Progenitor cell of endocrine pancreas (in vitro differentiated cells): ENCODE results near the gene TMEM171. TPM values are rescaled to one million over a fixed set of nuclear protein-coding genes. Genes with fewer than 3 reads are reported as not detected.

ENCODE experiments used
- DNase-seq: peaks from one replicate; pipeline ENCODE4 v3.0.0; 2021; ENCODE audit warnings: low spot score; ENCODE audit not compliant: unreplicated experiment
- H3K27ac Mint-ChIP-seq: 2 replicates; pipeline ENCODE4 v1.8.0; 2021; ENCODE audit warnings: mild to moderate bottlenecking, moderate library complexity, mixed read lengths
- H3K27me3 Mint-ChIP-seq: 2 replicates; pipeline ENCODE4 v1.8.0; 2021; ENCODE audit warnings: mixed read lengths
- H3K36me3 Mint-ChIP-seq: 2 replicates; pipeline ENCODE4 v1.8.0; 2022; ENCODE audit warnings: mixed read lengths; ENCODE audit not compliant: insufficient read depth
- H3K4me1 Mint-ChIP-seq: 2 replicates; pipeline ENCODE4 v1.8.0; 2021; ENCODE audit warnings: low read depth, mixed read lengths
- H3K4me3 Mint-ChIP-seq: 2 replicates; pipeline ENCODE4 v1.8.0; 2021; ENCODE audit warnings: low read depth, mild to moderate bottlenecking, moderate library complexity, mixed read lengths
- H3K9me3 Mint-ChIP-seq: 2 replicates; pipeline ENCODE4 v1.8.0; 2021; ENCODE audit warnings: low read depth, mixed read lengths
- total RNA-seq: library from RNA; stranded (reverse); gene quantifications from 2 replicates; pipeline ENCODE4 v1.2.1, GENCODE V29; 2021
- TF ChIP-seq, protein P1 (sequence below): fragments of 200-600 bp; sonication (generic); IDR thresholded peaks from one replicate; pipeline ENCODE4 v1.5.0; 2021; ENCODE audit warnings: antibody characterized with exemption, mild to moderate bottlenecking; ENCODE audit not compliant: unreplicated experiment

The TMEM171 gene
- total RNA-seq, 1 donor from 2014 or later, result 7.1 TPM

DNA sequence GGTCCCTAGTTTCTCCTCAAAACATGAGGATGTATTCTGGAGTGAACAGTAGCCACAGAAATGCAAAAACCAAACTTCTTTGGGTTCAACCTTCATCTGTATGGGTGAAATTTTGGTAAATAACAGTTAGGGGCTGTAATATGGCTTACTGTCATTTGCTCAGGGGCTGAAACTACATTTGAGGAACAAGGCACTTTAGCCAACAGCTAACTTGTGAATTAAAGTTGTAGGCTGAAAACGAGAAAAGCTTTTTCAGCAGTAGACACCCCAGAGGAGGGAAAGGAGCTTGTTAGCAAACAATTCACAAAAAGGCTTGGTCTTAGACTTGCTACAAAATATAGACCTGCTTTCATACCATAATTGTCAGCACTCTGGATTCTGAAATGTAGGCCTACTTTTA is 6.6 kb downstream of the TMEM171 start:
- TF ChIP-seq, protein P1, sequence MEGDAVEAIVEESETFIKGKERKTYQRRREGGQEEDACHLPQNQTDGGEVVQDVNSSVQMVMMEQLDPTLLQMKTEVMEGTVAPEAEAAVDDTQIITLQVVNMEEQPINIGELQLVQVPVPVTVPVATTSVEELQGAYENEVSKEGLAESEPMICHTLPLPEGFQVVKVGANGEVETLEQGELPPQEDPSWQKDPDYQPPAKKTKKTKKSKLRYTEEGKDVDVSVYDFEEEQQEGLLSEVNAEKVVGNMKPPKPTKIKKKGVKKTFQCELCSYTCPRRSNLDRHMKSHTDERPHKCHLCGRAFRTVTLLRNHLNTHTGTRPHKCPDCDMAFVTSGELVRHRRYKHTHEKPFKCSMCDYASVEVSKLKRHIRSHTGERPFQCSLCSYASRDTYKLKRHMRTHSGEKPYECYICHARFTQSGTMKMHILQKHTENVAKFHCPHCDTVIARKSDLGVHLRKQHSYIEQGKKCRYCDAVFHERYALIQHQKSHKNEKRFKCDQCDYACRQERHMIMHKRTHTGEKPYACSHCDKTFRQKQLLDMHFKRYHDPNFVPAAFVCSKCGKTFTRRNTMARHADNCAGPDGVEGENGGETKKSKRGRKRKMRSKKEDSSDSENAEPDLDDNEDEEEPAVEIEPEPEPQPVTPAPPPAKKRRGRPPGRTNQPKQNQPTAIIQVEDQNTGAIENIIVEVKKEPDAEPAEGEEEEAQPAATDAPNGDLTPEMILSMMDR, result no peak
- Mint-ChIP-seq H3K27me3 (peaks cover 35% of the 10 kb centered on the region), H3K4me3 (no peak overlapping the region), H3K36me3 (no peaks in the 10 kb centered on the region), H3K27ac (no peak overlapping the region), H3K9me3 (no peaks in the 10 kb centered on the region), H3K4me1 (peaks cover 11% of the 10 kb centered on the region)
- DNase-seq, result no peak

DNA sequence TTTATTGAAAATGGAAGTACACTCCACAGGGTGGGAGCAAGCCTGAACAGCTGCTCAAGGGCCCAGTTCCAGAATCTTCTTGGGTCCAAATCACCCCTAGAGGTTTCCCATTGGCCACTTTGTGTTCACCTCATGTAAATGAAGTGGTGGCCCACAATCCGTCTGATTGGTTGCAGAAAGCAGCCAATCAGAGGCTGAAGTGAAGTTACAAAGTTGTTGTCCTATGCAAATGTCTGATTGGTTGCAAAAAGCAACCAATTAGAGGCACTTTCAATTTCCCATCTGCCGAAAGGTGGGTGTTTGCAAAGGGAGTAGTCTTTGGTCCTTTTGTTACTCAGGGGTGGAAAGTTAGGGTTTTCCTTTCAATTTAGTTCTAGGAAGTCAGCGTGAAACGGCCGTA is 8.8 kb downstream of the TMEM171 start:
- Mint-ChIP-seq H3K4me3 (no peak overlapping the region), H3K27ac (peak overlapping the region; percentile 51), H3K36me3 (no peaks in the 10 kb centered on the region), H3K4me1 (peaks cover 21% of the 10 kb centered on the region), H3K27me3 (peaks cover 19% of the 10 kb centered on the region), H3K9me3 (no peaks in the 10 kb centered on the region)
- TF ChIP-seq, protein P1, result no peak
- DNase-seq, result no peak

DNA sequence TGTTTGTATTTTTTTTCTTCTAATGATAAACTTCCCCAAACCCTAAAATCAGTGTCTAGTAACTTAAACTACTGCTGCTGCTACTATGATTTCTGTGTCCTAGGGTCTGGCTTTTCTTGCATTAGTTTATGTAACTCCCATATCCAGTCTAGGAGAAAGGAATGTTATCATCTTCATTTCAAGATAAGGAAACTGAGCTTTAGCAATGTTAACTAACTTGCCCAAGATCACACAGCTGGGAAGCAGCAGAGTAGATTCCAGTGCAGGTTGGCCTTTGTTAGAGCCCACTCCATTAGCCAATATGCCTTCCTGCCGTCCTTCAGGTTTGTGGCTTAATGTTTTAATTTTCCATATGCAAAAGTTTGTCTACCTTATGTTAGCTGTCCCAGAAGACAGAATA is 10.4 kb downstream of the TMEM171 start:
- Mint-ChIP-seq H3K27ac (no peak overlapping the region), H3K27me3 (peaks cover 12% of the 10 kb centered on the region), H3K4me3 (no peak overlapping the region), H3K4me1 (peaks cover 22% of the 10 kb centered on the region), H3K9me3 (no peaks in the 10 kb centered on the region), H3K36me3 (no peaks in the 10 kb centered on the region)
- DNase-seq, result no peak
- TF ChIP-seq, protein P1, result no peak

DNA sequence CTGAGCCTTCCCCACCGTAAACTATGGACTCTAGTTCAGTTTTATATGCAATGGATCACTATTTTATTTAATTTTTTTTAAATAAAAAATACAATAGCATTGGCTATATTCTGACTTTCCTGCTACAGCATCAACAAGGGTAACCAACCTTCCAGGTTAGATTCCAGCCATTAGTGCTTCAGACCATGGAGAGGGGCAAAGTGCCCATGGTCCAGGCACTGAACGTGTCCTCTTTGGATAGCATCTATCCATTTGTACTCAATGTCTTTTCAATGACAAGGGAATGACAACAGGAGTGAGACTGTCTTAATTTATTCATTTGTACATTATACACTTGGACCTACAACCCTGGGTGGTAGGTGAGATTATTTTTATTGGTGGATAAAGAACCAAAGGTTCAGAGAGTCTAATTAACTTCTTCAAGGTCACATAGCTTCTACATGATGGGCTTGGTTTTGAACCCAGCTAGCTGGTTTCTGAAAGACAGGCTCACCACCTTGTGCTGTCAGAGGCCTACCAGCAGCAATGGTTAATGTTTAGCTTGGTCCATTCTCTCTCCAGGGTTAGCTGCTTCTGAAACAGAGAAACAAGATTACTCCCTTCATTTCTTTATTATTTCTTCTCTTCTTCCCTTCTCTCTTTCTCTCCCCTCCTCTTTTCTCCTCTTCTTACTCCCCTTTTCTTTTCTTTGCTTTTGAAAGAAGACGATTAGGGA is 11.5 kb downstream of the TMEM171 start:
- Mint-ChIP-seq H3K4me1 (peaks cover 22% of the 10 kb centered on the region), H3K27ac (peak overlapping the region; percentile 75), H3K9me3 (no peaks in the 10 kb centered on the region), H3K36me3 (no peaks in the 10 kb centered on the region), H3K4me3 (no peak overlapping the region), H3K27me3 (peaks cover 3% of the 10 kb centered on the region)
- TF ChIP-seq, protein P1, result no peak
- DNase-seq, result no peak

DNA sequence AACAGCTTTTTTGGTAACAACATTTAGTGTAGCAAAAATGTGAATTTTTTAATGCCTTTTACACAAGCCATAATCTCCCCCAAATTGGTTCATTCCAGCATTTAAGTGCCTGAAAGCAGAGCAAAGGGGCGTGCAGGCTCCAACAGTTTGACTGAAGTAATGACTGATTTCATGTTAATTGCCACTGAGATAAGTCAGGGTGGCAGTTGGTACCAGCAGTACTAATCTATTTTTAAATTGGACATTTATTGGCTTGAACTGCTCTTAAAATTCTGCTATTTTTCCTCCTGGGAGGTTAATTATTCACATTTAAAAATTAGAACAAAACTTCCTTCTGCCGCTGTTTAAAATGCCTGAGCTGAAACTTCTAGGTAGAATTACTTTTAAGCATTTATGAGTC is 12.4 kb downstream of the TMEM171 start:
- no peak overlapping the region for H3K4me3 Mint-ChIP-seq
- H3K4me1 Mint-ChIP-seq, result peaks cover 22% of the 10 kb centered on the region
- H3K36me3 Mint-ChIP-seq, result no peaks in the 10 kb centered on the region
- H3K9me3 Mint-ChIP-seq, result no peaks in the 10 kb centered on the region
- DNase-seq, result no peak
- no peak overlapping the region for H3K27ac Mint-ChIP-seq
- TF ChIP-seq, protein P1, result no peak
- H3K27me3 Mint-ChIP-seq, result peaks cover 3% of the 10 kb centered on the region
